LNCaP clone FGC (cell line): Measurements from ENCODE around the gene HSD11B1.

ENCODE experiments used
- DNase-seq: peaks from one replicate; pipeline ENCODE4 v3.0.0-alpha.2; 2011; ENCODE audit warnings: low read depth
- H3K4me3 ChIP-seq: 2 replicates; pipeline ENCODE4 v1.5.1; 2011; ENCODE audit warnings: mild to moderate bottlenecking, low read depth, low read length, control low read depth
- CTCF ChIP-seq: IDR thresholded peaks from 2 replicates; pipeline ENCODE4 v1.5.1; 2012; ENCODE audit warnings: mild to moderate bottlenecking; ENCODE audit not compliant: control insufficient read depth, insufficient read depth; ENCODE audit errors: extremely low read depth

The HSD11B1 gene

GRCh38 chr1:209741889-209742288, 37.2 kb downstream of the HSD11B1 start:
- no peak for DNase-seq
- H3K4me3 ChIP-seq: no peak overlapping the region
- no peak for TF ChIP-seq CTCF

- DNase-seq: no peak
- TF ChIP-seq CTCF: no peak
- no peak overlapping the region for H3K4me3 ChIP-seq
Measured at GRCh38 chr1:209742409-209743144, 37.9 kb downstream of the HSD11B1 start.

DNA sequence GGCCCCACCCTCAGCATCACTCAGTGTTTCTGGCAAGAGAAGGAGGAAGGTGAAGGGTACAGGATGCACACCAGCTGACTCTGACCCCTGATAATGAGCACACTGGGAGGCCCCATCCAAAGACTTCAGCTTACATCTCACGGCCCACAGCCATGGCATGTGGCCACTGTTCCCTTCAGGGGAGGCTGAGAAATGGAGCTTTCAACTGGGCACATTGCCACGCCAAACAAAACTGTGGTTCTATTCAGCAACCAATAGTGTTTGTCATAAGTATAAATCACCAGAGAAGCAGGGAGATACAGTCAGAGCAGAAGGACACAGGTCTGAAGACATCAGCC, 38.5 kb downstream of the HSD11B1 start:
- no peak for DNase-seq
- TF ChIP-seq CTCF: no peak
- H3K4me3 ChIP-seq: no peak overlapping the region

- DNase-seq: peak; percentile 71
- H3K4me3 ChIP-seq: no peak overlapping the region
- no peak for TF ChIP-seq CTCF
Measured at GRCh38 chr1:209746451-209747165, 42.0 kb downstream of the HSD11B1 start.

DNA sequence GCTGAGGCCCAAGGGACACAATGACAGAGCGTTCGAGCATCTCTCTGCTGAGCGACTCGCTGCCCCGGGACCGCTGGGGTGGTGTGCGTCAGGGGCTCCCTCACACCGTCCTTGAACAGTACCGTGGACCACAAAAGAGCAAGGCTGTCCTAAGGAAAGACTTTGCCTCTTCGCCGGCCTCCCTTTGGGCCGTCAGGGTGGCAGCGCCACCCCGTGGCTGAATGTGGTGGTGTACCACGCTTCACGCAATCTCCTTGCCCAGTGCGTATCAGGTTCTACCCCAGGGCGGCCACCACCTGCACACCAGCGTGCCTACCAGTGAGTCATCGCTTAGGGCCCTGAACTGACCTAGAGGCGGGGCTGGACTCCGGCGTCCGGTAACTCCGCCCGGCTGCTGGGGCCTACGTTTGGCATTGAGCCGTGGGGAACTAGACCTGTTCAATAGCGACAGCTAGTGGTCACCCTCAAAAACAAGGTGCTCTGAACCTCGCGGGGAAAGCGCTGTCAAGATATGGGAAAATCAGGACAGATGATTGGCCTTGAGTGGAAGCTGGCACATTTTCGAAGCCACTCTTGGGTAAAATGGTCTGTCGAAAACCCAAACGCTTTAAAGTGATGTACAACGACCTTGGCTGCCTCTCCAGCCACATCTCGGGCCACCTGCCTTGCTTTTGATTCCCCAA, 43.1 kb downstream of the HSD11B1 start:
- H3K4me3 ChIP-seq: no peak overlapping the region
- peak; percentile 92 for DNase-seq
- peak; percentile 95 for TF ChIP-seq CTCF

GRCh38 chr1:209748620-209749019, 44.0 kb downstream of the HSD11B1 start:
- no peak for DNase-seq
- no peak for TF ChIP-seq CTCF
- no peak overlapping the region for H3K4me3 ChIP-seq
